Activated naive CD8-positive, alpha-beta T cell treated with anti-CD3 and anti-CD28 coated beads, Interleukin-2, amount 50 U/mL, for 24 hours (primary cell): ENCODE data around the gene EMSY.

Source experiments
- ATAC-seq: fragments of 150-1000 bp; cut with Tn5 transposase; one replicate; pipeline ENCODE4 v1.10.0; 2021
- DNase-seq: peaks from one replicate; pipeline ENCODE4 v3.0.0; 2021
- H3K27ac Mint-ChIP-seq: one replicate; pipeline ENCODE4 v1.8.0; 2021; ENCODE audit warnings: mild to moderate bottlenecking, mixed read lengths
- H3K27me3 Mint-ChIP-seq: one replicate; pipeline ENCODE4 v1.8.0; 2021; ENCODE audit warnings: mixed read lengths
- H3K36me3 Mint-ChIP-seq: one replicate; pipeline ENCODE4 v1.8.0; 2021; ENCODE audit warnings: low read depth, mixed read lengths
- H3K4me1 Mint-ChIP-seq: one replicate; pipeline ENCODE4 v1.8.0; 2021; ENCODE audit warnings: mixed read lengths
- H3K4me3 Mint-ChIP-seq: one replicate; pipeline ENCODE4 v1.8.0; 2021; ENCODE audit warnings: mild to moderate bottlenecking, moderate library complexity, mixed read lengths
- H3K9me3 Mint-ChIP-seq: one replicate; pipeline ENCODE4 v1.8.0; 2021; ENCODE audit warnings: mixed read lengths

The EMSY gene

GRCh38 chr11:76471382-76471781 is 26.6 kb downstream of the EMSY start:
- ATAC-seq (no peak), DNase-seq (no peak)
- no peaks in the 10 kb centered on the region for H3K27me3 Mint-ChIP-seq
- H3K9me3 Mint-ChIP-seq, result no peaks in the 10 kb centered on the region
- no peak overlapping the region for H3K27ac Mint-ChIP-seq
- H3K4me1 Mint-ChIP-seq, result no peaks in the 10 kb centered on the region
- no peak overlapping the region for H3K4me3 Mint-ChIP-seq
- peaks cover 35% of the 10 kb centered on the region for H3K36me3 Mint-ChIP-seq

- H3K9me3 Mint-ChIP-seq, result peaks cover 17% of the 10 kb centered on the region
Observed at GRCh38 chr11:76480241-76480640, 35.4 kb downstream of the EMSY start.

GRCh38 chr11:76491644-76492043 is 46.8 kb downstream of the EMSY start:
- DNase-seq, result no peak
- Mint-ChIP-seq H3K9me3 (no peaks in the 10 kb centered on the region), H3K4me3 (no peak overlapping the region), H3K4me1 (no peaks in the 10 kb centered on the region), H3K27ac (no peak overlapping the region), H3K36me3 (peaks cover 11% of the 10 kb centered on the region), H3K27me3 (no peaks in the 10 kb centered on the region)
- no peak for ATAC-seq

More at GRCh38 chr11:76480241-76480640, 35.4 kb downstream of the EMSY start:
- Mint-ChIP-seq H3K36me3 (peaks cover 48% of the 10 kb centered on the region), H3K4me1 (peaks cover 8% of the 10 kb centered on the region), H3K27me3 (no peaks in the 10 kb centered on the region), H3K27ac (no peak overlapping the region), H3K4me3 (no peak overlapping the region)
- ATAC-seq, result no peak
- no peak for DNase-seq

DNA sequence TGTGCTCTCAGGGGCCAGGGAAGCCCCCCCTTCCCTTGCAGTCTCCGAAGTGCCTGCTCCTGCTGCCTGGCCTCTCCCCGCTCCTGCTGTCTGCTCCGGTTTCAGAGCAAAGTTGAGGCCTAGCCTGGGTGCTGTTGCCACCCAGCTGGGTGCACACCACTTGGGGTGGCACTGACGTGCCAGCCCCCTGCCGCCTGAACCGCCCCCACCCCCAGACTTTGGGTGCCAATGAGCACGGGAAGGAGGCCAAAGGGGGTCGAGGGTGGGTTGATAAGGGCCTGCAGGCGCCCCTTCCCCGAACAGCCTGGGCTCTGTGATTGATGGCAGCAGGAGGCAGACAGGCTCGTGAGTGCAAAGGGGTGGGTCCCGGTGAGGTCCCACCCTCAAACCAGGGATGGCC is 48.2 kb downstream of the EMSY start:
- Mint-ChIP-seq H3K27ac (no peak overlapping the region), H3K27me3 (no peaks in the 10 kb centered on the region), H3K9me3 (no peaks in the 10 kb centered on the region), H3K4me3 (no peak overlapping the region), H3K4me1 (no peaks in the 10 kb centered on the region), H3K36me3 (peaks cover 18% of the 10 kb centered on the region)
- DNase-seq (no peak), ATAC-seq (no peak)

DNA sequence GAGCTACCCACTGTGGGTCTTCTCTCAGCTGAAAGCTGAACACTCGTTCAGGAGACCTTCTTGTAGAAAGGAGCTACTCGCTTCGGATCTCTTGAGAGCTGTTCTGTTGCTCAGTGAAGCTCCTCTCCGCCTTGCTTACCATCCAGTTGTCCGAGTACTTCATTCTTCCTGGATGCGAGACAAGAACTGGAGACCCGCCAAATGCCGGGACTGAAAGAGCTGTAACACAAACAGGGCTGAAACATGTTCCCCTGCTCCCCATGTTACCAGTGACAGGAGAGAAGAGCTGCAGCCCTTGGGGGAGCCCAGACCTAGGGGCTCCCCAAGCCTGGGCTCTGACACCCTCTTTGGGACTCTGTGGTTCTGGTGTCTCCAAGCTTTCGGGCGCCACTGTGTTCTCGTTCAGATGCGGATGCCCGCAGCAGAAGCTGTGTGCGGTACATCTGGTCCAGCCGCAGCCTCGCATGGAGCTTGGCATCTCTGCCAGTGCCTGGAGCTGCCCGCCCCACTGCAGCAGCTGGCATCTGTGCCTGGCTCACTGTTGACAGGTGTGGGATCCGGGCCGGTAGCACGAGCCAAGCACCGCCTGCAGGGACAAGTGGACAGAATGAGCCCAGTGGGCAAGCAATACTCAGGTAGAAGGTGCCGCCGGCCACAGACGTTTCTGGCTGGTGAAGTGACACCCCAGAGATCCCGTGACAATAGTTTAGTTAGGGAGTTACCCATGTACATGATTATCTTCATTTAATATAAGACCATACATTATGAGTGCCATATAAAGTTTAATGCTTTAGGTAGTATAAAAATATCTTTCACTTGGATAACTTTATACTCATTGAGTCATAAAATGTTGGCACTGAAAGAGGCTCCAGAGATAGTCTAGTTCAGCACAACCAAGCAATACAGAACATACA is 49.1 kb downstream of the EMSY start:
- Mint-ChIP-seq H3K27me3 (no peaks in the 10 kb centered on the region), H3K4me3 (no peak overlapping the region), H3K27ac (no peak overlapping the region), H3K4me1 (no peaks in the 10 kb centered on the region), H3K36me3 (peaks cover 17% of the 10 kb centered on the region), H3K9me3 (no peaks in the 10 kb centered on the region)
- DNase-seq, result no peak
- no peak for ATAC-seq

GRCh38 chr11:76495019-76495418 is 50.2 kb downstream of the EMSY start:
- Mint-ChIP-seq H3K4me3 (no peak overlapping the region), H3K27me3 (no peaks in the 10 kb centered on the region), H3K27ac (no peak overlapping the region), H3K4me1 (no peaks in the 10 kb centered on the region), H3K36me3 (peaks cover 22% of the 10 kb centered on the region), H3K9me3 (no peaks in the 10 kb centered on the region)
- DNase-seq (no peak), ATAC-seq (no peak)

- H3K27me3 Mint-ChIP-seq, result no peaks in the 10 kb centered on the region
- DNase-seq (no peak), ATAC-seq (no peak)
- no peaks in the 10 kb centered on the region for H3K4me1 Mint-ChIP-seq
- H3K4me3 Mint-ChIP-seq, result no peak overlapping the region
- H3K36me3 Mint-ChIP-seq, result peaks cover 34% of the 10 kb centered on the region
- H3K9me3 Mint-ChIP-seq, result peaks cover 8% of the 10 kb centered on the region
- peak overlapping the region; percentile 8 for H3K27ac Mint-ChIP-seq
Observed at GRCh38 chr11:76496174-76496573, 51.4 kb downstream of the EMSY start.

GRCh38 chr11:76501526-76502202 is 56.8 kb downstream of the EMSY start:
- H3K27me3 Mint-ChIP-seq, result no peaks in the 10 kb centered on the region
- no peak for DNase-seq
- H3K4me3 Mint-ChIP-seq, result no peak overlapping the region
- peaks cover 14% of the 10 kb centered on the region for H3K9me3 Mint-ChIP-seq
- no peaks in the 10 kb centered on the region for H3K4me1 Mint-ChIP-seq
- no peak overlapping the region for H3K27ac Mint-ChIP-seq
- ATAC-seq, result no peak
- H3K36me3 Mint-ChIP-seq, result peaks cover 50% of the 10 kb centered on the region

DNA sequence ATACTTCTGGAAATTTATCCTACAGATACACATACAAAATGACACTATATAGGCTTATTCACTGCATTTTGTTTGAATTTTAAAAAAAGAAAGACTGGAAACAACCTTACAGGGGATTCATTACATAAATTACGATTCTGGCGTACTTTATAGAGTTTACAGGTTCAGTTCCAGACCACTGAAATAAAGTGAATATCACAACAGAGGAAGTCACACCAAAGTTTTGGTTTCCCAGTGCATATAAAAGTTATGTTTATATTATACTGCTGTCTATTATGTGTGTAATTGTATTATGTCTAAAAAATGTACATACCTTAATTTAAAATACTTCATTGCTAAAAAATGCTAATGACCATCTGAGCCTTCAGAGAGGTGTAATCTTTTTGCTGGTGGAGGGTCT is 62.0 kb downstream of the EMSY start:
- Mint-ChIP-seq H3K27me3 (no peaks in the 10 kb centered on the region), H3K27ac (no peak overlapping the region), H3K9me3 (no peaks in the 10 kb centered on the region), H3K36me3 (peaks cover 27% of the 10 kb centered on the region), H3K4me1 (no peaks in the 10 kb centered on the region), H3K4me3 (no peak overlapping the region)
- ATAC-seq (no peak), DNase-seq (no peak)

DNA sequence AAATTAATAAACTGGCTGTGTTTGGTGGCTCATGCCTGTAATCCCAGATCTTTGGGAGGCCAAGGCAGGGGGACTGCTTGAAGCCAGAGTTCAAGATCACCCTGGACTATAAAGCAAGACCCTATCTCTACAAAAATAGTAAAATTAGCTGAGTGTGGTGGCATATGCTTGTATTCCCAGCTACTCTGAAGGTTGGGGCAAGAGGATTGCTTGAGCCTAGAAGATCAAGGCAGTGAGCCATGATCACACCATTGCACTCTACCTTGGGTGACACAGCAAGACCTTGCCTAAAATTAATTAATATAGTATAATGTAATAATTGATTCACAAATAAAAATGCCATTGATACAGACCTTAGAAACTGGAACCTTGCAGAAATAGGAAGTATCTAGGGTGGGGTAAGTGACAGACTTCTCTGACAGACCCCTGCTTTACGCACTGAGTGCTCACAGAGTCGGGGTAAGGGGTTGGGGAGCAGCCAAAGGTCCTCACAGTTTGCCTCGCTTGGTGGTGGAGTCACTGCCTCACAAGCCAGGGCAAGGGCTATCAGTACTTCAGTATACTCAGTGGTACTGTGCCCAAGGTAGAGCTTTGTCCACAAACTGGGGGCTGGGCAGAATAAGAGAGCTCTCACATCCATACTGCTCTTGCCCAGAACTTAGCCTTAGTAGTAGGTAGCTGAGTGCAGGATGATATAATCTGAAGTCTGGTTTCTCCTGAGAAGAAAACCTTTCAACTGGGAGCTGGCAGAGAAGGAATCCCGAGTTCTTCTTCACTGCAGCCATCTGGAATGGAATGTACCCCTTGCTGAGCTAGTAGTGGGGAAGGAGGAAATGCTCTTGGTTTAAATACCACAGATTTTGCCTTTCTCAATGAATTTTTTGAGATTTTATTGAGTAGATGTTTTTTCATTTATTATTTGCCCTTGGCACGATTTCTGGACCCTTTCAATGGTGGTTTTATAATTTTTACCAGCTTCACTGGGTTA is 65.5 kb downstream of the EMSY start:
- H3K27me3 Mint-ChIP-seq, result no peaks in the 10 kb centered on the region
- no peak overlapping the region for H3K4me3 Mint-ChIP-seq
- H3K36me3 Mint-ChIP-seq, result peaks cover 15% of the 10 kb centered on the region
- no peak overlapping the region for H3K27ac Mint-ChIP-seq
- no peak for DNase-seq
- H3K4me1 Mint-ChIP-seq, result no peaks in the 10 kb centered on the region
- no peaks in the 10 kb centered on the region for H3K9me3 Mint-ChIP-seq
- ATAC-seq, result no peak

DNA sequence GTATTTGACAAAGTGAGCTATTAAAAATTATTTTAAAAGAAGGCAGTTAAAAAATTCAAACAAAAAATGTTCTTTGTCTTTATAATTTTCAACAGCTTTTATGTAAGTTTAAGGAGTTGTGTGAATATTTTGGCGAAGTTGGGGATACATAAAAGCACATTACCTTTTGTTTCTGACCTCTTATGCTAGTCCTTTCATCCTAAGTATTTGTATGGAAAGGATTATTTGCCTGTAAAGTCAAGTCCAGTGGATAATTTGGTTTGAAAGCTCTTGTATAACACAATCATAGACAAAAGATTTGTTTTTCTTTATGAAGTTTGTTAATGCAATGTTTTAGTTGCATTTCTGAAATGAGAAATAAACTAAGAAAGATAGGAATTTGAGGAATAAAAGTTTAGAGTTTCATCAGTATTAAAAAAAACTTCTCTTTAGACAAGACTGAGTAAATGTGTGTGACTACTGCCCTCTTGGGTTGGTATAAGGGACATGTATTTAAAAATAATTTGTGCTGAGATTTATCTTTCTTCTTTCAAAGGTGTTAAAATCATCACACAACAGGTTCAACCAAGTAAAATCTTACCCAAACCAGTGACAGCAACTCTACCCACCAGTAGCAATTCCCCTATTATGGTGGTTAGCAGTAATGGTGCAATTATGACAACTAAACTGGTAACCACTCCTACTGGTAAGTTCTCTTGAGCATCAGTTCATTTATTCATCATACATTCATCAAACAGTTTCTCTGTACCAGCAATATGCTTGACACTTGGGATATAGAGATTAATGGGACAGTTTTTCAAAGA is 68.2 kb downstream of the EMSY start:
- ATAC-seq, result no peak
- H3K36me3 Mint-ChIP-seq, result peaks cover 3% of the 10 kb centered on the region

DNA sequence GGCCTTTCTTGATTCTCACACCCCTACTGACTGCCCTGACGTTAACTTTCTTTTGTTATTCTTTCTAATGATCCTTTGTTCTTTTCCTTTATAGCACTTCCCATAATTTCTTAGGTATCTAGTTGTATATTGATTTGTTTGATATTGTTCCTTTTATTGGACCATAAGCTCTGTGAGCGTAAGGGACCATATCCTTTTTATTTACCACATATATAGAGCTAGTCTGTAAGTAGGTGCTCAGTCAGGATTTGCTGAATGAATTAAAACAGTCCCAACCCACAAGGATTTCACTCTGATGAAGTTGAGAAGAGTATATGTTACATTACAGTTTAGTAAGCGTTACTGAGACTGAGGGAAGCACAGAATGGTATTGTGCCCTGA is 68.8 kb downstream of the EMSY start:
- H3K27ac Mint-ChIP-seq, result no peak overlapping the region
- no peaks in the 10 kb centered on the region for H3K4me1 Mint-ChIP-seq
- no peaks in the 10 kb centered on the region for H3K27me3 Mint-ChIP-seq
- H3K9me3 Mint-ChIP-seq, result no peaks in the 10 kb centered on the region
- peaks cover 3% of the 10 kb centered on the region for H3K36me3 Mint-ChIP-seq
- H3K4me3 Mint-ChIP-seq, result no peak overlapping the region
- ATAC-seq (no peak), DNase-seq (no peak)

More for the DNA sequence above, 68.2 kb downstream of the EMSY start:
- no peak overlapping the region for H3K4me3 Mint-ChIP-seq
- no peaks in the 10 kb centered on the region for H3K27me3 Mint-ChIP-seq
- no peaks in the 10 kb centered on the region for H3K4me1 Mint-ChIP-seq
- DNase-seq, result no peak
- no peaks in the 10 kb centered on the region for H3K9me3 Mint-ChIP-seq
- H3K27ac Mint-ChIP-seq, result no peak overlapping the region

DNA sequence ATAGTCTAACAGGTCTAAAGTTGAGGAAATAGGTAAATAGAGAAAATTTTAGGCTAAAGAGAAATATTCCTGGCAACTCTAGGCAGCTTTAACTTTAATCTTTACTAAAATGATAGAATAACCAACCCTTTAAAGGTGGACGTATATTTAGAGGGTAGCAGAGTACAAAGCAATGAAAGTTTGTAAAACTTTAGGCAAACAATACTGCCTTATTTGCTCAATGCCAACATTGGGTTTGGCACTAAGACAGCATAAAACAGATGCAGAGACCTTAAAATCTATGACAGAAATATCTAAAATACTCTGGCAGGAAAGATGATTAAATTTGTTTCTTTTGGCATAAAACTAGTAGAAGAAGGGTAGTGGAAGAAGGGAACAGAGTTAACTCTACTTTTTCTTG is 70.7 kb downstream of the EMSY start:
- DNase-seq, result no peak
- Mint-ChIP-seq H3K27me3 (no peaks in the 10 kb centered on the region), H3K4me1 (no peaks in the 10 kb centered on the region), H3K9me3 (no peaks in the 10 kb centered on the region), H3K36me3 (peaks cover 7% of the 10 kb centered on the region), H3K27ac (no peak overlapping the region), H3K4me3 (no peak overlapping the region)
- no peak for ATAC-seq

DNA sequence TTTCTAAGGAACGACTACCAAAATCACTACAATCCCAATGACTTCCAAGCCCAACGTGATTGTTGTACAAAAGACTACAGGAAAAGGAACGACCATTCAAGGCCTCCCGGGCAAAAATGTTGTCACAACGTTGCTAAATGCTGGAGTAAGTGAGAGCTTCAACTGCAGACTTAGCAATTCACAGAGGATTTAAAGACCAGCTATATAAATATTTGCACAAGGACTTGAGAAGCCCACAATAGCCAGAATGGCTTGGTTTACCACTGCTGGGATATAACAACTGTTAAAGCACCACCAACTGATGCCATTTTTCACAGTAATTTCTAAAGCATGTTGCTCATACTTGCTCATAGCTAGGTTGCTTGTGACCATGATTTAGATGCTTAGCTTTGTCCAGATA is 78.3 kb downstream of the EMSY start:
- Mint-ChIP-seq H3K27ac (no peak overlapping the region), H3K36me3 (peaks cover 20% of the 10 kb centered on the region), H3K4me3 (no peak overlapping the region), H3K9me3 (no peaks in the 10 kb centered on the region), H3K27me3 (no peaks in the 10 kb centered on the region), H3K4me1 (peaks cover 2% of the 10 kb centered on the region)
- ATAC-seq, result no peak
- DNase-seq, result no peak
